G401.6 (cell line): ENCODE data around the gene OR51B6.
"Not testable (repeated sequence)": the region's sequence is repeated elsewhere in the genome, so short reads cannot be mapped to it uniquely, and the experiment has no call there.

Experiments used
- FAIRE-seq: peaks from 2 replicates; lab custom pipeline; 2012; peaks lifted over from hg19 to GRCh38; lab: Jason Lieb, UNC

OR51B6 gene

GRCh38 chr11:5351208-5351607, at the start of gene OR51B6:
TSS of gene OR51B6 (plus strand) at chr11:5351508. CDS start at chr11:5351508, 0 bp downstream.
- no peak for FAIRE-seq

GRCh38 chr11:5301846-5302245, 49.5 kb upstream of the OR51B6 start, which contains the start of gene OR51B4:
TSS of gene OR51B4 (minus strand) at chr11:5301946. CDS start at chr11:5301946, 0 bp downstream.
- FAIRE-seq = no peak

- no peak for FAIRE-seq
Observed at GRCh38 chr11:5303626-5304025, 47.7 kb upstream of the OR51B6 start.

- no peak for FAIRE-seq
Observed at GRCh38 chr11:5304046-5304445, 47.3 kb upstream of the OR51B6 start.

- no peak for FAIRE-seq
Observed at GRCh38 chr11:5307256-5308019, 43.9 kb upstream of the OR51B6 start.

- no peak for FAIRE-seq
Observed at GRCh38 chr11:5310423-5310822, 40.9 kb upstream of the OR51B6 start.

GRCh38 chr11:5313326-5314023, 37.8 kb upstream of the OR51B6 start:
- not testable (repeated sequence) for FAIRE-seq

GRCh38 chr11:5317292-5317691, 34.0 kb upstream of the OR51B6 start:
- no peak for FAIRE-seq

GRCh38 chr11:5324197-5324596, 27.1 kb upstream of the OR51B6 start, which contains the start of gene OR51B2:
TSS of gene OR51B2 (minus strand) at chr11:5324297. CDS start at chr11:5324297, 0 bp downstream.
- FAIRE-seq = no peak

- no peak for FAIRE-seq
Observed at GRCh38 chr11:5335170-5335569, 16.1 kb upstream of the OR51B6 start.

GRCh38 chr11:5336331-5336730, 15.0 kb upstream of the OR51B6 start:
- no peak for FAIRE-seq

- FAIRE-seq = not testable (repeated sequence)
Observed at GRCh38 chr11:5337253-5337652, 14.1 kb upstream of the OR51B6 start.

GRCh38 chr11:5339771-5340322, 11.5 kb upstream of the OR51B6 start:
- FAIRE-seq = no peak

- no peak for FAIRE-seq
Observed at GRCh38 chr11:5343474-5344335, 7.6 kb upstream of the OR51B6 start, which contains the start of gene OR51B5. TSS of gene OR51B5 (minus strand) at chr11:5343524. CDS start at chr11:5343524, 0 bp downstream.

GRCh38 chr11:5345831-5346230, 5.5 kb upstream of the OR51B6 start:
- no peak for FAIRE-seq

GRCh38 chr11:5348551-5349194, 2.6 kb upstream of the OR51B6 start:
- no peak for FAIRE-seq

GRCh38 chr11:5349550-5349949, 1.8 kb upstream of the OR51B6 start:
- FAIRE-seq = no peak

- FAIRE-seq = not testable (repeated sequence)
Observed at GRCh38 chr11:5356031-5356430, 4.7 kb downstream of the OR51B6 start.

GRCh38 chr11:5362017-5362625, 10.8 kb downstream of the OR51B6 start:
- FAIRE-seq = no peak

GRCh38 chr11:5363679-5364078, 12.4 kb downstream of the OR51B6 start:
- no peak for FAIRE-seq

GRCh38 chr11:5364214-5364613, 12.9 kb downstream of the OR51B6 start:
- FAIRE-seq = no peak
